SU-DHL-6 (cell line): ENCODE results near the gene AP3B2.

Experiments used
- H2AFZ ChIP-seq: fragments of 200-600 bp; sonication (generic); 2 replicates; pipeline ENCODE4 v1.6.1; 2014; ENCODE audit warnings: low read depth, mild to moderate bottlenecking, moderate library complexity, mixed read lengths, antibody characterized with exemption, low read length; ENCODE audit not compliant: severe bottlenecking
- H3F3A ChIP-seq: fragments of 200-600 bp; shearing (Covaris generic); 2 replicates; pipeline ENCODE4 v1.6.0; 2016; ENCODE audit warnings: antibody characterized with exemption, mild to moderate bottlenecking; ENCODE audit not compliant: insufficient read depth
- H3K27ac ChIP-seq: fragments of 200-600 bp; sonication (generic); 2 replicates; pipeline ENCODE4 v1.5.1; 2016; ENCODE audit warnings: low read depth, mild to moderate bottlenecking, low read length, moderate library complexity, mixed read lengths
- H3K27me3 ChIP-seq: fragments of 200-600 bp; sonication (generic), shearing (Covaris generic); 2 replicates; pipeline ENCODE4 v1.6.0; 2014; ENCODE audit warnings: mild to moderate bottlenecking, low read length
- H3K36me3 ChIP-seq: fragments of 200-600 bp; sonication (generic); 2 replicates; pipeline ENCODE4 v1.6.1; 2014; ENCODE audit warnings: mild to moderate bottlenecking, low read length, mixed read lengths
- H3K4me2 ChIP-seq: fragments of 300-600, 200-600 bp; shearing (Covaris generic), sonication (generic); 2 replicates; pipeline ENCODE4 v1.6.0; 2014; ENCODE audit warnings: low read length, low read depth, mild to moderate bottlenecking; ENCODE audit not compliant: poor library complexity, severe bottlenecking
- H3K4me3 ChIP-seq: fragments of 200-600 bp; sonication (generic); 2 replicates; pipeline ENCODE4 v1.5.1; 2014; ENCODE audit warnings: antibody characterized with exemption, low read length, mild to moderate bottlenecking, mixed read lengths; ENCODE audit not compliant: insufficient read depth, poor library complexity, severe bottlenecking
- H3K79me2 ChIP-seq: fragments of 200-600 bp; sonication (generic); 2 replicates; pipeline ENCODE4 v1.6.1; 2014; ENCODE audit warnings: mild to moderate bottlenecking, low read length, moderate library complexity; ENCODE audit not compliant: insufficient read depth
- H3K9ac ChIP-seq: fragments of 200-600 bp; sonication (generic); 2 replicates; pipeline ENCODE4 v1.7.0; 2014; ENCODE audit warnings: mild to moderate bottlenecking, low read length
- H3K9me2 ChIP-seq: fragments of 200-600 bp; sonication (generic); replicated peaks from 2 replicates; pipeline ENCODE4 v1.6.1; 2014; ENCODE audit warnings: low read length; ENCODE audit not compliant: insufficient read depth
- H3K9me3 ChIP-seq: fragments of 200-600 bp; sonication (generic); 2 replicates; pipeline ENCODE4 v1.6.1; 2014; ENCODE audit warnings: low read length, mixed read lengths; ENCODE audit not compliant: insufficient read depth
- H4K20me1 ChIP-seq: fragments of 200-600 bp; sonication (generic); 2 replicates; pipeline ENCODE4 v1.6.1; 2014; ENCODE audit warnings: low read depth, mild to moderate bottlenecking, antibody characterized with exemption, low read length, moderate library complexity, mixed read lengths
- CTCF ChIP-seq: fragments of 200-600 bp; sonication (generic); IDR thresholded peaks from one replicate; pipeline ENCODE4 v1.5.1; 2017; ENCODE audit warnings: antibody characterized with exemption, mild to moderate bottlenecking, low read length, moderate library complexity; ENCODE audit not compliant: insufficient read depth, poor library complexity, severe bottlenecking
- EZH2phosphoT487 ChIP-seq: fragments of 200-600 bp; sonication (generic), shearing (Covaris generic); conservative IDR thresholded peaks from 2 replicates; pipeline ENCODE4 v1.6.1; 2018; ENCODE audit warnings: mild to moderate bottlenecking, antibody characterized with exemption, low read length, moderate library complexity, mixed read lengths

The AP3B2 gene

GRCh38 chr15:82643992-82644391 is 65.7 kb downstream of the AP3B2 start:
- Histone ChIP-seq H3K79me2 (no peaks in the 10 kb centered on the region), H3K9me2 (no peaks in the 10 kb centered on the region), H3K9ac (no peak overlapping the region), H4K20me1 (no peaks in the 10 kb centered on the region), H3K27me3 (no peaks in the 10 kb centered on the region), H3K4me2 (no peak overlapping the region), H3K4me3 (no peak overlapping the region), H3K9me3 (no peaks in the 10 kb centered on the region), H3K27ac (no peak overlapping the region), H3K36me3 (no peaks in the 10 kb centered on the region), H2AFZ (no peak overlapping the region), H3F3A (no peaks in the 10 kb centered on the region)
- TF ChIP-seq EZH2phosphoT487 (no peak), CTCF (no peak)

GRCh38 chr15:82642656-82643055 is 67.0 kb downstream of the AP3B2 start:
- no peak overlapping the region for H3K4me3 ChIP-seq
- H3K9me2 ChIP-seq, result no peaks in the 10 kb centered on the region
- H3K36me3 ChIP-seq, result no peaks in the 10 kb centered on the region
- no peaks in the 10 kb centered on the region for H3K27me3 ChIP-seq
- no peak overlapping the region for H3K27ac ChIP-seq
- no peak overlapping the region for H3K9ac ChIP-seq
- no peaks in the 10 kb centered on the region for H3K79me2 ChIP-seq
- H3F3A ChIP-seq, result no peaks in the 10 kb centered on the region
- H3K9me3 ChIP-seq, result no peaks in the 10 kb centered on the region
- TF ChIP-seq EZH2phosphoT487 (no peak), CTCF (no peak)
- H4K20me1 ChIP-seq, result no peaks in the 10 kb centered on the region
- H2AFZ ChIP-seq, result no peak overlapping the region
- H3K4me2 ChIP-seq, result no peak overlapping the region

- Histone ChIP-seq H3K4me2 (no peak overlapping the region), H2AFZ (no peak overlapping the region), H3K9ac (no peak overlapping the region), H3K79me2 (no peaks in the 10 kb centered on the region), H3K9me3 (no peaks in the 10 kb centered on the region), H3K27me3 (no peaks in the 10 kb centered on the region), H3K9me2 (no peaks in the 10 kb centered on the region), H3K27ac (no peak overlapping the region), H3K36me3 (no peaks in the 10 kb centered on the region), H3F3A (no peaks in the 10 kb centered on the region), H4K20me1 (no peaks in the 10 kb centered on the region), H3K4me3 (no peak overlapping the region)
- no peak for TF ChIP-seq CTCF
- no peak for TF ChIP-seq EZH2phosphoT487
Measured at GRCh38 chr15:82641129-82641798, 68.4 kb downstream of the AP3B2 start.
